ENCODE results near the gene VCL.

DNA sequence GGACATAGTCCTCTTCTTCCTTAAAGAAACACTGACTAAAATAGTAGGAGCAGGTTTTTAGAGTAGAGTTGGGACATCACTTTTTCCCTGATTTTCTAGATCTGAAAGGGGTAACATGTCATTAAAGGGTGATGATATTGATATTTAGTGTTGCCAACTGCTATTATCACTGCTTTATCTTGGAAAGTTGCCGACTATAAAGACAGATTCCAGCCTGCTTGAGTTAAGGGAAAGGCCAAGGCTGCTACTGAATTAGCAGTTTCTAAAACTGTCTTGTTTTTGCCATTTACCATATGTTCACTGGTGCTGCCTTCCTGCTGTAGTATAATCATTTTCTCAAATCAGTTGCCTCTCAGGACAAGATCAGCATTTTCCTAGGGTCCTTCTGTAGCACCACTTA is 123.0 kb downstream of the VCL start:
- TF ChIP-seq POLR2A (IDR thresholded peaks at IDR 0.05; ENCODE audit: low read length) (no peak), GATA1 (IDR thresholded peaks at IDR 0.05; ENCODE audit: low read depth, low read length) (no peak)
